Prostate gland (tissue), 2 donors: ENCODE results near the gene KCNJ3. TPM values are rescaled to one million over a fixed set of nuclear protein-coding genes. Genes with fewer than 3 reads are reported as not detected.

Experiments
- DNase-seq: peaks from one replicate; pipeline ENCODE4 v3.0.0-alpha.2; 2019; ENCODE audit warnings: low spot score
- H3K27ac ChIP-seq, 2 donors: fragments of 200-600 bp; sonication (generic); 2 replicates each; pipeline ENCODE4 v1.5.1; 2017 to 2019
- H3K27me3 ChIP-seq: fragments of 200-600 bp; sonication (generic); replicated peaks from 2 replicates; pipeline ENCODE4 v1.5.1; 2019; ENCODE audit not compliant: insufficient read depth
- H3K36me3 ChIP-seq, 2 donors: fragments of 200-600 bp; sonication (generic); 1 replicate in 1 of 2; 2 replicates in 1 of 2; pipeline versions ENCODE4 v1.5.1 to v1.8.1; 2017 to 2019
- H3K4me1 ChIP-seq: fragments of 200-600 bp; sonication (generic); replicated peaks from 2 replicates; pipeline ENCODE4 v1.5.1; 2019
- H3K4me3 ChIP-seq, 2 donors: fragments of 200-600 bp; sonication (generic); 2 replicates each; pipeline ENCODE4 v1.5.1; 2017 to 2019
- H3K9me3 ChIP-seq: fragments of 200-600 bp; sonication (generic); 2 replicates; pipeline ENCODE4 v1.5.1; 2017
- POLR2A ChIP-seq: fragments of 450-650 bp; IDR thresholded peaks from one replicate; pipeline ENCODE4 v1.6.1; 2016; ENCODE audit warnings: antibody characterized with exemption, mild to moderate bottlenecking
- POLR2AphosphoS5 ChIP-seq: sonication (generic); formaldehyde crosslinking; IDR thresholded peaks from one replicate; pipeline ENCODE4 v1.6.1; 2017; ENCODE audit warnings: antibody characterized with exemption
- WGBS: methylation state at CpG from one replicate; pipeline ENCODE4 v1.1.5; 2018; 5-methylcytosine and 5-hydroxymethylcytosine counted together
- intact Hi-C: fragments of 100-400 bp; cut with DNase I; formaldehyde crosslinking; loops from one replicate; pipeline ENCODE4 v1.14.2; 2022
- total RNA-seq, 2 donors: library from RNA; depleted of rRNA; stranded (reverse); fragments of >200 nt; gene quantifications; one replicate each; pipeline ENCODE4 v1.1.0, GENCODE V29; 2016
- TF ChIP-seq, protein P1 (sequence below), 4 experiments: fragments of 200-600 bp in 2 of 4; fragments of 450-650 bp in 2 of 4; sonication (generic) in 2 of 4; IDR thresholded peaks; 1 replicate in 3 of 4; 2 replicates in 1 of 4; pipeline ENCODE4 v1.5.1; 2016 to 2019; ENCODE audit warnings: antibody characterized with exemption in 4 of 4, mild to moderate bottlenecking in 2 of 4, moderate library complexity in 2 of 4

Gene KCNJ3
- total RNA-seq, 2 donors from 2014 or later = 2.7 to 8.8 TPM

DNA sequence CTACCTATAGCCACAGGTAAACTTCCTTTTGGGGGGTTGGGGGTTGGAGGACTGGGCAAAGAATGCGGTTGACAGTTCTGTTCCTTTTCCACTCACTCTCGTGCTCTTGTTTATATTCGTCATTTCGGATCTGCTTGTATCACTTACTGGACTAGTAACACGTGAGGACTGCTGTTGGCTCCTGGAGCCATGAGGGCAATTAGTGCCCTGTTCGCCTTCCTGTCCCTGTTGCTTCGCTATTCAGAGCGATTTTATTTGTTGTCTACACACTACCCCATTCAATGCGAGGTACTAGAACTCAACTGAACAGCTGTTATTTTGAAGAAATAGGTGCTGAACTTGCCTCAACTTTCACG, 1.1 kb downstream of the KCNJ3 start:
- TF ChIP-seq POLR2AphosphoS5 (no peak), POLR2A (no peak)
- TF ChIP-seq, protein P1, sequence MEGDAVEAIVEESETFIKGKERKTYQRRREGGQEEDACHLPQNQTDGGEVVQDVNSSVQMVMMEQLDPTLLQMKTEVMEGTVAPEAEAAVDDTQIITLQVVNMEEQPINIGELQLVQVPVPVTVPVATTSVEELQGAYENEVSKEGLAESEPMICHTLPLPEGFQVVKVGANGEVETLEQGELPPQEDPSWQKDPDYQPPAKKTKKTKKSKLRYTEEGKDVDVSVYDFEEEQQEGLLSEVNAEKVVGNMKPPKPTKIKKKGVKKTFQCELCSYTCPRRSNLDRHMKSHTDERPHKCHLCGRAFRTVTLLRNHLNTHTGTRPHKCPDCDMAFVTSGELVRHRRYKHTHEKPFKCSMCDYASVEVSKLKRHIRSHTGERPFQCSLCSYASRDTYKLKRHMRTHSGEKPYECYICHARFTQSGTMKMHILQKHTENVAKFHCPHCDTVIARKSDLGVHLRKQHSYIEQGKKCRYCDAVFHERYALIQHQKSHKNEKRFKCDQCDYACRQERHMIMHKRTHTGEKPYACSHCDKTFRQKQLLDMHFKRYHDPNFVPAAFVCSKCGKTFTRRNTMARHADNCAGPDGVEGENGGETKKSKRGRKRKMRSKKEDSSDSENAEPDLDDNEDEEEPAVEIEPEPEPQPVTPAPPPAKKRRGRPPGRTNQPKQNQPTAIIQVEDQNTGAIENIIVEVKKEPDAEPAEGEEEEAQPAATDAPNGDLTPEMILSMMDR (IDR thresholded peaks at IDR 0.05) = no peak
- Histone ChIP-seq H3K27me3 (peaks cover 4% of the 10 kb centered on the region), H3K9me3 (no peaks in the 10 kb centered on the region), H3K4me3 (peak overlapping the region in 1 of 2 donors; percentile 25), H3K36me3 (no peaks in the 10 kb centered on the region), H3K27ac (peak overlapping the region in 1 of 2 donors; percentile 5), H3K4me1 (no peaks in the 10 kb centered on the region)
- intact Hi-C loops = no loop called here
- no peak for DNase-seq
- WGBS = 26% methylated on average over 10 of the region's 10 CpGs

DNA sequence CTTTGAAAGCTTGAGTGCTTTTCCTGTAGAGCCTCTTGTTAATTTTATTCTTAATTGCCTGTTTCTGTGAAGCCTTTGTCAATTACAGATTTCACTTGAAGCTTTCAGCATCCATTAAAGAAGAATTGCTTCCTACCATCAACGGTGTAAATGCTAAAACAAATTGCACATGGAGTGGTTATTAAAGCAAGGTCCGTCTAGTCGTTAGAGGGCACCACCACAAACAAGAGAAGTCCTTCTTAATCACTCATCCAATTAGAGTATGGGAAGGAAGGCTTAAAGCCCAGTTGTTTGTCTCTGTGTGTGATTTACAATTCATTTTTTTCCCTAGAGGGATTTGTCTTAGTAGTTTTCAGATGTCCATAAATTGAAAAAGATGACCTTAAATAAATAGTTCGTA, 1.6 kb downstream of the KCNJ3 start:
- intact Hi-C loops = no loop called here
- no peaks in the 10 kb centered on the region for H3K36me3 ChIP-seq
- no peaks in the 10 kb centered on the region for H3K4me1 ChIP-seq
- TF ChIP-seq POLR2AphosphoS5 (no peak), POLR2A (no peak)
- TF ChIP-seq, protein P1 (IDR thresholded peaks at IDR 0.05) = no peak
- no peak overlapping the region for H3K4me3 ChIP-seq
- H3K27ac ChIP-seq = peak overlapping the region in 1 of 2 donors; percentile 5
- DNase-seq = no peak
- H3K27me3 ChIP-seq = peaks cover 4% of the 10 kb centered on the region
- no peaks in the 10 kb centered on the region for H3K9me3 ChIP-seq
- WGBS = 49% methylated on average over 4 of the region's 4 CpGs

DNA sequence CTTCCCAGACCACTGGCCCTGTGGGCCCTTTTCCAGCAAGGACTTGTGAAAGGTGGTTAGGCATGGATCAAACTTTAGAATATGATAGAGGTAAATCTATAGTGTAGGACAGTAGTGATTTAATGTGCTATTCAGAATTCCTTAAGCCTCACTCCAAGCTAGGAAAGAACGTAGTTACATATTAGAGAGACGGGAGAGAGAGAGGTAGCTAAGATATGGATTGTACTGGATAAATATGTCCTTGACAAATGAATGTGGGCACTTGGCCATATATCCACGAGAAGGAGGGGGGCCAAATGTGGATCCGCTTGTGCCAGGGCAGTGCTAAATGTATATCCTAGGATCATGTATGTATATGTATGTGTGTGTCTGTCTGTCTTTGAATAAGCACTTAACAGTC, 6.5 kb downstream of the KCNJ3 start:
- intact Hi-C loops = no loop called here
- WGBS = 84% methylated on average over 4 of the region's 4 CpGs

DNA sequence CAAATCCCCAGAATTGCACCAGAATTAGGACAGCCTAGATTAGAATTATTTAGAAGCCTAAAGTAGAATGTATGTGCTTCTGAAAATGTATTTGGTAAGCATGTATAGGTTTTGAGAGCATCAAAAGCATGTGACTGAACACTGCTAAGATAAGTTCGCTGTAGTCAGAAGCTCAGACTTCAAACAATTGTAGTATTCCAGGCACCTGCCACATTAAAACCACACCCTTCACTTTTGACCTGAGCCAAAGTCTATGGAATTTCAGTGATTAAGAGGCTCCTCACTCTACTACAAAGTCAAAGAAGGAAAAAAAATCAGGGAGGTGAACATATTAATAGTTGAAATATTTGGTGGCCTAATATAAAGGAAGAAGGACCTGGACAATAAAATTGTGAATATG, 8.2 kb downstream of the KCNJ3 start:
- no peak for TF ChIP-seq POLR2AphosphoS5
- TF ChIP-seq, protein P1 (IDR thresholded peaks at IDR 0.05) = no peak
- Histone ChIP-seq H3K36me3 (no peaks in the 10 kb centered on the region), H3K27ac (no peak overlapping the region), H3K27me3 (no peaks in the 10 kb centered on the region), H3K4me3 (no peak overlapping the region), H3K9me3 (no peaks in the 10 kb centered on the region), H3K4me1 (no peaks in the 10 kb centered on the region)
- DNase-seq = no peak
- intact Hi-C loops = no loop called here
- 53% methylated on average over 1 of the region's 1 CpG for WGBS

More for the DNA sequence above, 6.5 kb downstream of the KCNJ3 start:
- Histone ChIP-seq H3K36me3 (no peaks in the 10 kb centered on the region), H3K9me3 (no peaks in the 10 kb centered on the region), H3K27ac (no peak overlapping the region), H3K4me1 (no peaks in the 10 kb centered on the region), H3K4me3 (no peak overlapping the region), H3K27me3 (no peaks in the 10 kb centered on the region)
- no peak for TF ChIP-seq POLR2AphosphoS5
- TF ChIP-seq POLR2A = no peak
- TF ChIP-seq, protein P1 (IDR thresholded peaks at IDR 0.05) = no peak
- no peak for DNase-seq

DNA sequence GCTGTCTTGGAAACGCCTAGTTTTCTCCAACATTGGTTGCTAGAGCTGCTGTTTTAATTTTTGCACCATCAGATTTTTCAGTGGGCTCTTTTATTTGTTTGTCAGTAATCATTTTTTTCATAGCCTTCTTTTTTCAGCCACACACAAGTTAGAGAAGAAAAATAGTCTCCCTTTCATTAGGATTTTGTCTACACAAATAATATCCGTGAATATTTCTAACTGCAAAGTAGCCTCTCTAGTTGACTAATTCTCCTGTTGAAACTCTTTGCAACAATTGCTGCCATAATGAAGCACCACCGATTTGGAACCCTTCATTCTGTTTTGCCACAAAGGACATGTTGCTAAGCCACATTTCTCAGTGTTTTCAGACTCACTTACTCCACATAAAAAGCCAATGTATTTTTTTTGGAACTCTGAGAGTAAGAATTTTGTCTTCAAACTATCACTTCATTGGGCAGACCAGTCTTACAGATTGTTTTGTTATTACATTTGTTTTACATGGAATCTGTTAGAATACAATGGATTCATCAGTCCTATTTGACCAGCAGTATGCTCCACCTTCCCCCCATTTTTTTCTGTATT, 9.6 kb downstream of the KCNJ3 start:
- no peak overlapping the region for H3K4me3 ChIP-seq
- TF ChIP-seq POLR2AphosphoS5 = no peak
- TF ChIP-seq, protein P1 (IDR thresholded peaks at IDR 0.05) = no peak
- no peak for TF ChIP-seq POLR2A
- no peaks in the 10 kb centered on the region for H3K36me3 ChIP-seq
- WGBS = 74% methylated on average over 3 of the region's 3 CpGs
- DNase-seq = no peak
- no peaks in the 10 kb centered on the region for H3K27me3 ChIP-seq
- H3K4me1 ChIP-seq = no peaks in the 10 kb centered on the region
- intact Hi-C loops = no loop called here
- no peaks in the 10 kb centered on the region for H3K9me3 ChIP-seq
- H3K27ac ChIP-seq = no peak overlapping the region
